ENCODE results near the gene SPIN2A.
"Not testable (repeated sequence)": the region's sequence is repeated elsewhere in the genome, so short reads cannot be mapped to it uniquely, and the experiment has no call there.

GRCh38 chrX:57133284-57133683 lies 3.9 kb downstream of the SPIN2A start:
- not testable (repeated sequence) for TF ChIP-seq CTCF (conservative IDR thresholded peaks at IDR 0.05; ENCODE audit: low read length); EZH2phosphoT487 (IDR thresholded peaks at IDR 0.05; ENCODE audit: borderline replicate concordance)

Measured in Loucy (cell line).